GM18867 (cell line): Measurements from ENCODE around the gene NDUFA11.
"Not testable (repeated sequence)": the region's sequence is repeated elsewhere in the genome, so short reads cannot be mapped to it uniquely, and the experiment has no call there.

Source experiments
- ATAC-seq: cut with Tn5 transposase; IDR thresholded peaks from one replicate; pipeline ENCODE4 v1.9.1; 2021; ENCODE audit warnings: mild to moderate bottlenecking, moderate library complexity; ENCODE audit not compliant: unreplicated experiment

The NDUFA11 gene

GRCh38 chr19:5863030-5863665, 40.4 kb downstream of the NDUFA11 start:
- ATAC-seq = no peak

- no peak for ATAC-seq
Observed at GRCh38 chr19:5857203-5858081, 46.1 kb downstream of the NDUFA11 start.

GRCh38 chr19:5855151-5855550, 48.4 kb downstream of the NDUFA11 start:
- ATAC-seq = not testable (repeated sequence)

- not testable (repeated sequence) for ATAC-seq
Observed at GRCh38 chr19:5854121-5854520, 49.5 kb downstream of the NDUFA11 start.

GRCh38 chr19:5851302-5851701, 52.3 kb downstream of the NDUFA11 start, which contains the start of gene FUT3:
TSS of gene FUT3 (minus strand) at chr19:5851449.
- ATAC-seq = no peak

- ATAC-seq = no peak
Observed at GRCh38 chr19:5850743-5851293, 52.8 kb downstream of the NDUFA11 start.

- ATAC-seq = no peak
Observed at GRCh38 chr19:5850189-5850588, 53.4 kb downstream of the NDUFA11 start.

- ATAC-seq = not testable (repeated sequence)
Observed at GRCh38 chr19:5848621-5849020, 55.0 kb downstream of the NDUFA11 start.

- not testable (repeated sequence) for ATAC-seq
Observed at GRCh38 chr19:5847846-5848245, 55.7 kb downstream of the NDUFA11 start.
